HG03139 (cell line): ENCODE measurements around the gene SLIT3.

Experiments
- ATAC-seq: cut with Tn5 transposase; IDR thresholded peaks from one replicate; pipeline ENCODE4 v1.9.1; 2021; ENCODE audit not compliant: unreplicated experiment

Gene SLIT3

DNA sequence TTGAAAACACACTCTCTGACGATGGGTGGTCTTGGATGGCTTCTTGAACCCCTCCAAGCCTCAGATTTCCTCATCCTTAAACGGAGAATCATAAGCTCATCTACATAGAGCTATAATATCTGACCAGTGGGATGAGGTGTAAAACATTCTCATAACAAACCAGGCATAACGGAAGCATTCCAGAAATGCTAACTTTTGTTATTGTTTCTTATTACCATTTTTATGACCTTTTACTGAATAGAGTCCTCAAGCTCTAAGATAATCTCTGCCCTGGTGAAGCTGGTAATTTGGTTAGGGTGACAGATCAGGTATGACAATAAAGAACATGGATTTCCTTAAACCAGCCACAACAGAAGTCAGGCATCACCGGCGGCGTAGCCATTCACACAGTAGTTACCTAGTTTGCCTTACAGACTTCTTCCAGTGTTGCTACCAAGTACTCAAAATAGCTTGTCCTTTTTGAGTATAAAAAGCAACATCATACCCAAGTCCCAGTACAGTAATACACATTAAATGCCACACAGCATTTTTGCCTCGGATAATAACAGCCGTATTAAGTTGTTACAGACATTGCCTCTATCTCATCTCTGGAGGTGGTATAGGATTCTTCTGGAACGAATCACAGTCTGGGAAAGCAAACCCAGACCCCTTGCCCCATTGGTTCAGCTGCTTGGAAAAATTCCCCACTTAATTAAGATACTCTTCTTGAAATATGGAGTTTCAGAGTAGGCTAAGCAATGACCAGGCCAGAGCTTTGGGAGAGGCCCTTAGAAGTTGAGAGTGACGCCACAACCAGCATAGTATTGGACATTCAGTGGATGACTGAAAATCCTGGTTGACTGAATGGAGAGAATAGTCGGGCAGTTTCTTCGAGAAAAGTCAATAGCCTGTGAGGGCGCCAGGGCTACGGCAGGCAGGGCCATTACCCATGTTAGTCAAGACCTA, 252.5 kb downstream of the SLIT3 start:
- ATAC-seq, result no peak

DNA sequence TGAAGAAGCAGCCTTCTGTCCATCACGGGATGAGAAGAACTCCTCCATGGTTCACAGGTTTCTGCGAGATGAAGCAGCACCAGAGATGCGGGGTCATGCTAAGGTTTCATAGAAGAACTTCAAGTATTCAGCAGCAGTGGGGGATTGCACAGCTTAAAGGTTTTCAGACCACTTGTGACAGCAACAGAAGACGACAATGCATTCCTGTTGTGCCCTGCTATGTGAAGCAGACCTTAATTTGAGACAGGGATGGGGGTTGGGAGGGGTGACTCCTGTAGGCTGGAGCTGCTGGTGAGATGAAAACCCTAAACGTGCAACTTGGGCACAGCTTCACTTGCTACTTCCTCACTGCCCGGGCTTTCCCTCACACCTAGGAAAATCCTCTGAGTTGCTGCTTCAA, 256.0 kb downstream of the SLIT3 start:
- ATAC-seq, result no peak

- ATAC-seq, result no peak
Observed at GRCh38 chr5:169041180-169041579, 259.8 kb downstream of the SLIT3 start.

DNA sequence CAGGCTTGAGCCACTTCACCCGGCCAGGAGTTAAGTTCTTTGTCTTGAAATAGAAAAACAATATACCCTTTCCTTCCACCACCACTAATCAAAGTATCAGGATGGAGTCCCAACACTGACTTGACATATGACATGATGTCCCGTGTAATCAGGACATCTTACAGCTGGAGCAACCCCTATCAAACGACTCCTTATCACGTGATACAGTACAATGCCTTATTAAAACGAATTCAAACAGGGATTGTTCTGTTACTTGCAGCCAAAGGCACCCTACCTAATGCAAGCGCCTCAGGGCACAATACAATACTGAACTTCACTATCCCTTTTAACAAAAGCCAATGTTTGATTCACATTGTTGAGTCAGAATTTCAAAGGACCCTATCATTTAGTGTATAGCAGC, 261.3 kb downstream of the SLIT3 start:
- ATAC-seq, result no peak

DNA sequence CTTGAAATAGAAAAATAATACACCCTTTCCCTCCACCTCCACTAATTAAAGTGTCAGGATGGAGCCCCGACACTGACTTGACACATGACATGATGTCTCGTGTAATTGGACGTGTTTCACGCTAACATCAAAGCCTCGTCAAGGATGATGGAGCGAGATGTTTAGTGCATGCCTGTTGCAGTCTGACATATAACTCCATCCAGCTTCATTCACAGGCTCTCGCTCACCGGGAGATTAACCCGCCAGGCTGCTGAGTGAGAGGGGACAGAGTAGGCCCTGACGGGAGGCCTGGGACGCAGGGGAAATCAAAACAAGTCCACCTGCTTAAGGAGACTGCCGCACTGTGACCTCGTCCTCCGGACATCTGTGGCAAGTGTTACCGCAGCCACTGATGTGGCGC, 263.5 kb downstream of the SLIT3 start:
- ATAC-seq, result no peak

- no peak for ATAC-seq
Observed at GRCh38 chr5:169036079-169036805, 264.7 kb downstream of the SLIT3 start.

- no peak for ATAC-seq
Observed at GRCh38 chr5:169029661-169030274, 271.2 kb downstream of the SLIT3 start.

DNA sequence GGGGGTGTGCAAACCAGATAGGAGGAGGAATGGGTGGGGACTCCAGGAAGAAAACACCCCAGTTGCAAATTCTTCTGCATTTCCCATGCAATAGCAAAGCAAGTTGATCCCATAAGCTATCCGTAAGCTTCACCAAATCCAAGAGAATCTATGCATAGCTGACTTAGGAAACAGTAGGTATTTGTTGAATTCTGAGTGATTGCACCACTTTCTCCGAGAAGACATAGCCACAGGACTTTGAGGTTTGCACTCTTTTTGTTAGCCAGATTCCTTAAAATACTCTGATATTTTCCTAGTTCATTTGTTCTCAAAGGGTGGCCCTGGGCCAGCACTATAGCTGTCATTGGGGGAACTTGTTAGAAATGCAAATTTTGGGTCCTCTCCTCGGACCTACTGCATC, 271.9 kb downstream of the SLIT3 start:
- ATAC-seq, result no peak

DNA sequence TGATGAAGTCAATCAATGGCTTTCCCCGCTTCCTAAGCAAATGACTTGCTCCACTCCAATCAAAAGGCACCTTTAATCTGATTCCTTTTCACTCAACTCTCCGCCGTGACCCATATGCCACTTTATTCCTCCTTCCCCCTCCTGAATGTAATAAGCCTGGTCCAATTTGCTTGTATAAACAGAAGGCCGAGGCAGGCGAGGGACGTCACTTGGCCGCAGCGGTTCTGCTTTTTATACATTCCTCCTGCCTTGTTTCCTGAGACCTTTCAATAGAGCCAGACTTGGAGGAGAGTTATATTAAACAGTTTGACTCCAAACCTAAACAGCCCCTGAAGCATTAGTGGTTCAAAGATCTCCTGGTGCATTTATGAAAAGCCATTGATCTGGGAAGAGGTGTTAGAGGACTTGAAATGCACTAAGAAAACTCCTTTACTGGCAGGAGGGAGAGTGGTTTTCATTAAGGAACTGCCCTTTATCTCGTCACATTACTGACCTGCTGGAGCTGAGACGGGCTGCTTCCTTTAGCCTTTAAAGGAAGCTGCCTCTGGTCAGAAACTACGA, 273.4 kb downstream of the SLIT3 start:
- ATAC-seq, result no peak

GRCh38 chr5:169025491-169025890, 275.4 kb downstream of the SLIT3 start:
- no peak for ATAC-seq

DNA sequence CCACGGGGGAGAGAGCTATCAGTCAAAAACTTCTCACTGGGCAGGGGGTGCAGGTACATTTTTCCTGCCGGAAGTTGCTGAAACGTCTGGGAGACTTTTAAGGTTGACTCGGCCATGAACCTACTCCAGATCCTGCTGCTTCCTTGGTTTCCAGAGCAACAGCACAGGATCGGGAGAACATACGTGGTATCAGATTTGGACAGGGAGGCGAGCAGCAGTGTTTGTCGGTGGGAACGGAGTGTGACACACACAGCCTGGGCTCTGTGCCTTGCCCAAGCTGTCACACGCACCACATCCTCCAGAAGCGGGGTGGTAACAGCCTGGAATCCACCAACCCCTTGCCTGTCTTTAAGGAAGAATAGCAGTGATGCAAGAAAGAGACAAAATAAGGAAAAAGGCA, 276.5 kb downstream of the SLIT3 start:
- ATAC-seq, result no peak

DNA sequence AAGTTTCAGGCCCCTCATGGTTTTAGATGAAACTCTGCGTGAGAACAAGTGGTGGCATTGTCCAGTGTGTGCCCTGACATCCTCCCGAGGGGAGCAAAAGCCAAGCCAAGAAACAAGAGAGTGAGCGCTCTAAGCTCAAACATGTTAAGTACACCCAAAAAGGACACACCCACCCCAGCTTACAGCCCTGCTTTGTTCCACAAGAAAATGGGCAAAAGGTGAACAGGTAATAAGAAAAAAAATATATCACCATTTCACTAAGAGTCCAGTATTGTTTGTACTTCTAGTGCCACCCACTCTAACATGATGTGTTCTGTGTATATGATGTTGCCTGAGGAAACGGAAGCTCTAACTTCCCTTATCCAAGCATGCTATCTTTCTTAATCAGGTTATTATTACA, 278.2 kb downstream of the SLIT3 start:
- no peak for ATAC-seq

DNA sequence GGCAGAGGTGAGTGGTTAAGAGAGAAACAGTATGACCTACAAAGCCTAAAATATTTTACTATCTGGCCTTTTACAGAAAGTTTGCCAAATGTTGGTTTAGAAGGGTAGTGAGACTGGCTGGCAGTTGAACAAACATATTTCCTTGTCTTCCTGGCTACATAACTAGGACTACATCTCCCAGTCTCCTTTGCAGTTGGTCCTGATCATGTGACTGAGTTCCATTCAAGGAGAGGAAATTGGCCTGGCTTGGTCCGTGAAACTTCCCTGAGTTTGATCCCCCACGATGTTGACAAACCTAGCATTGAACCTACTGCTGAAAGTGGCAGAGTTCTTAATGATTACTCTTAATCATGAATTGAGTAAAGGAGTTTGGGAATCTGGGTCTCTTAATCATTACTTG, 280.8 kb downstream of the SLIT3 start:
- ATAC-seq, result no peak

GRCh38 chr5:169018925-169019324, 282.0 kb downstream of the SLIT3 start:
- no peak for ATAC-seq

DNA sequence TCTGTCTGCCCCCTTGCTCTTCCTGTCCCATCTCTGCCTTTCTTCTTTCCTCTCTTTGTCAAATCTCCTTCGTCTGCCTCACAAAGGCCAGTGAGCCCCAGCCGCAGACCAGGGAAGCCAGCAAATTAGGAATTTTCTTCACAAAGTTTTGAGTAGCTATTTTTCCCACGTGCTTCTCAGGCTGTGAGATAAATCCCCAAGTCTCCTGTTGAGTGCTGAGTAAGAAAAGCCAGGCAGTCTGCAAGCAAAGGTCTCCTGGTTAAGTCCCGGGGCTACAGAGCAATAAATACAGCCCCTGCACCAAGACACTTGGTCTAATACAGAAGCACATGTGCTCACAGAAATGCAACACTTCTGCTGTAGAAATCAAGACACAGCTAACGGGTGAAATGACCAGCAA, 284.9 kb downstream of the SLIT3 start:
- ATAC-seq, result no peak

- ATAC-seq, result no peak
Observed at GRCh38 chr5:169013846-169014245, 287.1 kb downstream of the SLIT3 start.

- no peak for ATAC-seq
Observed at GRCh38 chr5:169013208-169013728, 287.7 kb downstream of the SLIT3 start.

GRCh38 chr5:169012450-169012849, 288.5 kb downstream of the SLIT3 start:
- ATAC-seq, result no peak

- ATAC-seq, result no peak
Observed at GRCh38 chr5:169011451-169011850, 289.5 kb downstream of the SLIT3 start.

- no peak for ATAC-seq
Observed at GRCh38 chr5:169011009-169011408, 289.9 kb downstream of the SLIT3 start.

DNA sequence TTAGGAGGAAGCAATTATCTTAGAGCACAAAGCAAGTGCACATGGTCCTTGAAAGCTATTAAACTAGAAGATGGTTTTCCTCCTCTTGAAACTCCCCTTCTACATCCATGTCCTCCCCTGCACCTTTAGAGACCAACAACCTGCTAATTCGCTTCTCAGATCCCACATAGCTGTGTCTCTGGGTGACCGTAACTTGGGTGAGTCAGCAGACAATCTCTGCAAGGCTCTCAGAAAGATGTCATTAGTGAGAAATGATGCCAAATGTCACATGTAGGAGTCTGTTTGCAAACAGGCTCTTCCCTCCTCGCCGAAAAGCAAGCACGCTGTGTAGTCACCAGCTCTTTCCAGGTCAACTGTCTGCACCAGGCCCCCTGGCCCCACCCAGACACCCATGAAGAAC, 291.8 kb downstream of the SLIT3 start:
- ATAC-seq, result no peak
